ENCODE measurements around the gene EML1.
A peak's percentile ranks its signal among the peaks of the same experiment; 100 is the strongest.

The EML1 gene

DNA sequence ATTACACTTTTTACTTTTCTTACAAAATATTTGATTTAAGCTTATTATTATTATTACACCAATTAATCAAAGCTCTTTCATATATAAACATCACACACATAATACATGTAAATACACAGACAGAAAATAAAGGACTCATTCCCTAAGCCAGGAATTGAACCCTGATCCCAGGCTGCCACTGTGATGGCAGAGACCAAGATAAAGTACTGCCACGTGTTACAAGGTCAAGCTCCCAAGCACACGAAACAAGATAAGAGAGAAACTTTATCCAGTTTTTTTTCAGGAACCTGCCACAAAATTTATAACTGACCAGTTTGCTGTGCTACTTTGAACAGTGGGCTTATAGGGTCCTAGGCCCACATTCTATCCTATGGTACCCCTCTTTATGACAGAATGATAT is 111.3 kb downstream of the EML1 start:
- DNase-seq (ENCODE audit: low read depth): no peak

DNA sequence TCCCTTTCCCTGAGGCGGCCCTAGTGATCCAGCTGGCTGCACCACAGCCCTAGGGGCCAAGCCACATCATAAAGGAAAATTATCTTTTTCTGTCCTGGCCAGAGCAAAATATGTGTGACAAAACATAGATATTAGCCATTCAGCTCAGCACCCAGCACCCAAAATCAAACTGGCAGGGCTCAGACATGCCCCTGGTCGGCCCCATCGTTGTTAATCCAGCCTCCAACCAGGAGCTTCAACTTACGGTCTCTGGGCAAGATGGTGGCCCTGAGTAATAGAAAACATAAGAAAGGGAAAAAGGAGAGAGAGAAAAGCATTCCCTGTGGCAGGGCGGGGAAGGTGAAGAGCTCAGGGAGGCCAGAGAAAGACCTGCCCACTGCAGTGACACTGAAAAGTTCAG is 111.9 kb downstream of the EML1 start:
- DNase-seq (ENCODE audit: low read depth): no peak

DNA sequence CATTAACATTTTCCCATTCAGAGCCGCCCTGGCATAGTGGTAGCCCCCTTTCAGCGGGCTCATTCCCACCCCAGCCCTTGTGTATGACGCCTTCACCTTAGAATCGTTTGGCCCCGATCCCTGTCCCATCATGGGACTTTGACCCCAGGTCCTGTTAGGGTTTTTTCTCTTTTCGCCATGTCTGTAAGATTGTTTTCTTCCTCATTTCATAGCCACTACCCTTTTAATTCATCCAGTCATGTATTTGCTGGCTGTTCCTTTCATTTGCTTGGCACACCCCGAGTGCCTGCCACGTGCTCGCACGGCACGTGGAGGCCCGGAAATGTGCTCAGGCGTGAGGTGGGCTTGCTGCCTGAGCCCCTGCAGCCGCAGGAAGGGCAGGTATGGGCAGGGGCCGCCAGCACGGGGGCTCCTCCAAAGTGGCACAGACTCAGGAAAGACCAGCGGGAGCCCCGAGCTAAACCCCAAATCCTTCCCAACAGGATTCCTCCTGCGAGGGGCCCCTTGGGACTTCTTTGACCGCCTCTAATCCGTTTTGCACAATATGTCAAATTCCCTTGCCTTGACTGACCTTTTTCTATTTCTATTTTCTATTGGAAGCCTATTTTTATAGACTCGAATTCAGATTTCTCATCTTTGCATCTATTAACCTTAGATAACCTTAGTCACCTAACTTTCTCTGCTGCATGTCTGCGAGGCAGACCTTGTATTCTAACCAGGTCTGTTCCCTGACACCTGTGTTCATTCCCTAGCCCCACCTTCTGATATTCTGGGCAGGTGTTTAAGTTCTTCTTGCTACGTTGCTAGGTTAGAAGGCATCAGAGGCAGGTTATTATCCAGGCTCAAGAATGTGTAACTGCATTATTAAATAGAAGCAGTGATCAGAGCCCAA is 114.8 kb downstream of the EML1 start:
- DNase-seq (ENCODE audit: low read depth): no peak

DNA sequence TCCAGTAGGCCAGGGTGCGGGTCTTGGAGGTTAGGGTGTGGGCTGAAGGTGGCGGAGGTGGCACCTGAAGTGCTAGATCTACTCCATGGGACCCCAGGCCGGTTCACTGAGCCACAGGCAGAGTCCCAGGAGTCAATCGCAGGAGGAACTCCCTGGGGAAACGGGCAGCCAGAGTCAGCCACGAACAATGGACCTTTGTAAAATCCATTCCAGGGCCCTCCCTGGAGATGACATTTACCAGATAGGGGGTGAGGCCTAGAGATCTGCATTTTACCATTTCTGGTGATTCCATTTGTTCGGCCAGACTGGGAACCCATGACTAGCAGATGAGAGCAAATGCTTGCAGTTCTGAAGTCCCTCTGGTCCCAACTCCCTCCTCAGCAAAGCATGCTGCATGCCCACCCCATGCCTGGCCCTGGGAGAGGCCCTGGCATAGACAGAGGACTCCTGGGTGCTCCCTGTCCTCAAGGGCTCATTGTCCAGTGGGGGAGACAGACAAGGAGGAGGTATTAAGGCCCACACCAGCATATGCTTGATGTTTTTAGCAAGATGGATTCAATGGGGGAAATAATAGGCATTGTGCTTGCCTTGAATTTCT is 115.5 kb downstream of the EML1 start:
- no peak for DNase-seq (ENCODE audit: low read depth)

DNA sequence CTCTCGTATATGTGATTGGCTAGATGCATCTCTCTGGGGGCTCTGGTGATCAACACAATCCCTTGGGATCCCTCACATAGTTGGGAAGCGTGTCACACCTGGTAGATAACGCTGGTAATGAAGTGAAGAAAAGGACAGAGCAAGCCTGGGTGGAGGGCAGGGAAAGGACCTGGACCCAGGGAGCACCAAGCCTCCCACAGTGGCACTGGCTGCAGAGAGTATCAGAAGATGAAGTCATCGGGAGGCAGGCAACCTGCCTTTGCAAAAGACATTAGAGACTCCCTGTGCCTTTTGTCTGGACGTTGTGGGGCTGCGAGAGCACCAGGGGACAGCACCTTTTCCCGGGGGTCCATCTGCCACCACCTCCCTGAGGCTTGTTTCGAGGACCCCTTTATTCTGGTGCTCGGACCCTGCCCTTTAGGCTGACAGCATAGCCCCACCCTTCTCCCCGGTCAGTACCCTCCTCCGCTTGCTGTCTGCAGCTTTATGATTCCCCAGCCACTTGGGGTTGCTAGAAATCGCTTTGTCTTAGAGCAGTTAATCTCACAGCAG is 116.4 kb downstream of the EML1 start:
- DNase-seq (ENCODE audit: low read depth): peak; percentile 19

GRCh38 chr14:99910337-99911309 is 117.4 kb downstream of the EML1 start:
- peak; percentile 93 for DNase-seq (ENCODE audit: low read depth)

DNA sequence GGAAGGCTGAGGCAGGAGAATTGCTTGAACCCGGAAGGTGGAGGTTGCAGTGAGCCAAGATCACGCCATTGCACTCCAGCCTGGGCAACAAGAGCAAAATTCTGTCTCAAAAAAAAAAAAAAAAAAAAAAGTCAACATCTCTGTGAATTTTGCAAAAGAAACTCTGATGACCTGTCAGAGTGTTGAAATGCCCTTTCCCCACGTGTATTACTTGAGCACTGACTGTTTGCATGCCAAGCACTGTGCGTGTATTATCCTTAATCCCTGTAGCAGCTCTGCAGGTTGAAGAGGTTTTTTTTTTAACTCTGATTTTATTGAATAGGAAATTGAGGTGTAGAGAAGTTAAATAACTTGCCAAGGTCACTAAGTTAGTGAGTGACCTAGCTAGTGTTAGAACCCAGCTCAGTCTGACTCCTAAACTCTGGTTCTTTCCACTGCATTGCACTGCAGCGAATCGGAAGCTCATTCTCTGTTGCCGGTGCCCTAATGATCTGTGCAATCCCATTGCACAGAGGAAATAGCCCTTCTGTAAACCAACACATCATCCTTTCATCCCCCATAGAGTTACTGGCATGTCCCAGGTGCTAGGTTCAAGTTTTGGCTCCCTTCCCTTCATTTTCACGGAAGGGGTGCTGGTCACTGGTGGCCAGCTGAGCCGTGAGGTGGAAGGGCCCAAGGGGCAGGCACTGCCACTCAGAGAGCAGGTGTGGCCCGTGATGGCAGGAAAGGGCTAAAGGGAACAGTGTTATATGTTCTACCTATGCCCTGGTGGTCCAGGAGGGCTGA is 122.3 kb downstream of the EML1 start:
- DNase-seq (ENCODE audit: low read depth): no peak

GRCh38 chr14:99916091-99916383 is 122.8 kb downstream of the EML1 start:
- DNase-seq (ENCODE audit: low read depth): no peak

GRCh38 chr14:99918781-99919180 is 125.6 kb downstream of the EML1 start:
- DNase-seq (ENCODE audit: low read depth): no peak

DNA sequence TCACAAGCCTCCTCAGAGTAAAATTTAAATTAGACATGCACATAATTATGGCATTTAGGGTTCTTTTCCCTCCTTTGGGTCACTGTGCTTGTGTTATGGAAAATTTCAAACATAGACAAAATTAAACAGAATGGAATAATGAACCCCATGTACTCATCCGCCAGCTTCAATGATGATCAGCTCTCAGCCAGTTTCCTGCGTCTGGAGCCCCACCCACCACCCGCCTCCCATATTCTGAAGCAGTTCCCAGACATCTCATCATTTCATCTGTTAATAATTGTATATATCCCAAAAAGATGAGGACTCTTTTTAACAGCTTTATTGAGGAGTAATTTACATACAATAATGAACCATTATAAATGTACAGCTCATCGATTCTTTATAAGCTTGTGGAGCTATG is 128.2 kb downstream of the EML1 start:
- DNase-seq (ENCODE audit: low read depth): no peak

GRCh38 chr14:99924379-99924778 is 131.2 kb downstream of the EML1 start:
- no peak for DNase-seq (ENCODE audit: low read depth)

- DNase-seq (ENCODE audit: low read depth): no peak
Measured at GRCh38 chr14:99925471-99925870, 132.3 kb downstream of the EML1 start.

DNA sequence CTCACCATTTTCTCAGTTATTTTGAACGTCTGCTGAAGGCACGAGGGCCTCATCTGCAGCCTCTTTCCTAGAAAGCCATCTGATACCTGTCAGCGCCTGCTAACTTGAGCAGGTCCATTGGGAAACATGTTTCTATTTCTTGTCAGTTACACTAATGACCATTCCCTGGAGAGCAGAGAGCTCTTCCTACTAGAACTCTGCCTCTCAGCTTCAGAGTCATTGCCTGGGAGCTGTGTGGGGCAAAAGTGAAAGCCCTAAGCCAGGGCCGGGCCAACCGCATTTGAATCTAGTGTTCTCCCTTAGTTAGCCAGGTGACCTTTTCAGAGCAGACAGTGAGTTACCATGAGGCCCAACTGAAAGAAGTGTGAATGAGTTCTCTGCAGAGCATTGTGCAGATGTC is 135.8 kb downstream of the EML1 start:
- DNase-seq (ENCODE audit: low read depth): no peak

DNA sequence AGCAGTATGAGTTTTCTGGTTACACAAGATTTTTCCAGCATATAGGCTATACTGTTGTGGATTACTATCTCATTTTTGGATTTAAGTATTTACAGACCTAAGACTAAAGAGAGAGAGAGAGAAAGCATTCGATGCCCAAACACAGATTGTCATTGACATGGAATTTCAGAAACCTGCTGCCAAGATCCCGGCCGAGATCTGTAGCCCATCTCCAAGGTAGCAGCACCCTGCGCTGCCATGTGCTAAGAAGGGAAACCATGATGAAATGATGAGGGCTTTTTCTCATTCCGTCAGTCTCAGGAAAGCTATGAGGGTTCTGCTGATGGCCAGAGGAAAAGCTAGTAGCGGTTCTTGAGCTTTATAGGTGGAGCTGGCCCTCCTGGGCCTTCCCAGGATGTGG is 136.4 kb downstream of the EML1 start:
- DNase-seq (ENCODE audit: low read depth): no peak

- DNase-seq (ENCODE audit: low read depth): no peak
Measured at GRCh38 chr14:99930420-99931274, 137.4 kb downstream of the EML1 start.

- no peak for DNase-seq (ENCODE audit: low read depth)
Measured at GRCh38 chr14:99931308-99931707, 138.1 kb downstream of the EML1 start.

GRCh38 chr14:99936056-99936455 is 142.8 kb downstream of the EML1 start:
- DNase-seq (ENCODE audit: low read depth): peak; percentile 54

DNA sequence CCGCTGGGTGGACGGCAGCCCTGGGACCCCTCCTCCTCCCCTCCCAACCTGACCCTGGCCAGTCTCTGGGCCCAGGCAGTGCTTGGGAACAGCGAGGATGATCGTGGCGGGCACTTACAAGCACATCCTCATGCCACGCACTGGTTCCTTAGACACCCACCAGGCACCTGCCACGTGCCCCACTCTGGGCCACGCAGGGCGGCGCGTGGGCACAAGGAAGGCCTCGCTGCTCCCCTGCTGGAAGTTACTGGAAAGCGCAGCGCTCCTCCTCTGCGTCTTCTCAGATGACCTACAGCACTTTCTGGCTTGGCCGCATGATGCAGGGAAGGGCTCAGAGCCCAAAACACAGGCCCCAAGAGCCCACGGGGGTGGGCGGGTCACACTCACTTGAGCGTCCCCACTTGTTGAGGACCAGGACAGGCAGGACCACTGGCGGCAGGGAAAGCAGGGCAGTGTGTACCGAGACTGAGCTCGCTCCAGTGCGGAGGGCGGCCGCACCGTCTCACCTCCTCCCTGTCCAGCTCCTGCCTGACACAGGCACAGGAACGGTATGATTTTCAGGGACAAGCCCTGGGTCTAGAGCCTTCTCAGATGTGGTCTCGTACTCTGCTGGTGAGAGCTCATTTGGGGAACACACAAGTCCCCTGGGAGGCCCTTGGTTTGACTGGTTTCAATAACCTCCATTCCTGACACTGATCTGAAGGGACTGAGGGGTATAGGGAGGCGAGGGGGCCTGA is 143.7 kb downstream of the EML1 start:
- DNase-seq (ENCODE audit: low read depth): no peak

- no peak for DNase-seq (ENCODE audit: low read depth)
Measured at GRCh38 chr14:99937475-99938244, 144.4 kb downstream of the EML1 start.
